Natural killer cell treated with Interleukin-12 subunit alpha and Interleukin-12 subunit beta and Interleukin-15 and Interleukin-18, amount 100 ng/mL, for 72 hours (primary cell): ENCODE measurements around the gene SERPINE2. TPM values are rescaled to one million over a fixed set of nuclear protein-coding genes. Genes with fewer than 3 reads are reported as not detected.

Source experiments
- ATAC-seq, 2 donors: fragments of 150-1000 bp; cut with Tn5 transposase in 1 of 2; sonication (Bioruptor Pico), chemical (Tn5 transposase) in 1 of 2; 2 replicates each; pipeline ENCODE4 v1.10.0; 2021
- DNase-seq: peaks from one replicate; pipeline ENCODE4 v3.0.0; 2022; ENCODE audit warnings: low spot score
- H3K27ac Mint-ChIP-seq, 2 donors: 1 replicate in 1 of 2; 2 replicates in 1 of 2; pipeline ENCODE4 v1.8.0; 2022; ENCODE audit warnings: mixed read lengths in 2 of 2, mild to moderate bottlenecking in 1 of 2, moderate library complexity in 1 of 2
- H3K27me3 Mint-ChIP-seq, 2 donors: 1 replicate in 1 of 2; 2 replicates in 1 of 2; pipeline ENCODE4 v1.8.0; 2022; ENCODE audit warnings: mixed read lengths in 2 of 2
- H3K36me3 Mint-ChIP-seq: one replicate; pipeline ENCODE4 v1.8.0; 2022; ENCODE audit warnings: mixed read lengths
- H3K4me1 Mint-ChIP-seq, 2 donors: 1 replicate in 1 of 2; 2 replicates in 1 of 2; pipeline ENCODE4 v1.8.0; 2022; ENCODE audit warnings: low read depth in 2 of 2, mixed read lengths in 2 of 2, mild to moderate bottlenecking in 1 of 2
- H3K4me3 Mint-ChIP-seq: one replicate; pipeline ENCODE4 v1.8.0; 2022; ENCODE audit warnings: mixed read lengths
- H3K9me3 Mint-ChIP-seq: 2 replicates; pipeline ENCODE4 v1.8.0; 2022; ENCODE audit warnings: mixed read lengths
- total RNA-seq, 2 donors: library from RNA; stranded (reverse); gene quantifications; one replicate each; pipeline ENCODE4 v1.2.3, GENCODE V29; 2022

The SERPINE2 gene
- total RNA-seq, 2 donors from 2014 or later, result 1.2 to 2.6 TPM

- H3K36me3 Mint-ChIP-seq, result no peaks in the 10 kb centered on the region
- no peaks in the 10 kb centered on the region for H3K9me3 Mint-ChIP-seq
- no peaks in the 10 kb centered on the region for H3K4me1 Mint-ChIP-seq
Observed at GRCh38 chr2:224062481-224063297, 23.6 kb upstream of the SERPINE2 start.

GRCh38 chr2:224060783-224061482 lies 21.8 kb upstream of the SERPINE2 start:
- peaks cover 6 to 7% of the 10 kb centered on the region in 2 donors for H3K27me3 Mint-ChIP-seq
- H3K4me3 Mint-ChIP-seq, result no peak overlapping the region
- no peaks in the 10 kb centered on the region for H3K4me1 Mint-ChIP-seq
- H3K9me3 Mint-ChIP-seq, result no peaks in the 10 kb centered on the region
- DNase-seq (no peak), ATAC-seq (no peak)
- no peaks in the 10 kb centered on the region for H3K36me3 Mint-ChIP-seq
- H3K27ac Mint-ChIP-seq, result no peak overlapping the region

More at GRCh38 chr2:224062481-224063297, 23.6 kb upstream of the SERPINE2 start:
- Mint-ChIP-seq H3K4me3 (no peak overlapping the region), H3K27ac (no peak overlapping the region), H3K27me3 (peaks cover 6 to 8% of the 10 kb centered on the region in 2 donors)
- DNase-seq (no peak), ATAC-seq (no peak)

GRCh38 chr2:224059178-224059577 lies 20.1 kb upstream of the SERPINE2 start:
- Mint-ChIP-seq H3K4me3 (no peak overlapping the region), H3K27ac (no peak overlapping the region), H3K36me3 (no peaks in the 10 kb centered on the region), H3K4me1 (no peaks in the 10 kb centered on the region), H3K9me3 (no peaks in the 10 kb centered on the region), H3K27me3 (peaks cover 3 to 13% of the 10 kb centered on the region in 2 donors)
- no peak for DNase-seq
- no peak for ATAC-seq

GRCh38 chr2:224058048-224058775 lies 19.1 kb upstream of the SERPINE2 start:
- no peak overlapping the region for H3K27ac Mint-ChIP-seq
- H3K4me3 Mint-ChIP-seq, result no peak overlapping the region
- H3K4me1 Mint-ChIP-seq, result no peaks in the 10 kb centered on the region
- no peak for ATAC-seq
- peaks cover 3 to 13% of the 10 kb centered on the region in 2 donors for H3K27me3 Mint-ChIP-seq
- DNase-seq, result no peak
- no peaks in the 10 kb centered on the region for H3K9me3 Mint-ChIP-seq
- H3K36me3 Mint-ChIP-seq, result no peaks in the 10 kb centered on the region

GRCh38 chr2:224056889-224057288 lies 17.8 kb upstream of the SERPINE2 start:
- DNase-seq, result no peak
- H3K27me3 Mint-ChIP-seq, result peaks cover 5 to 13% of the 10 kb centered on the region in 2 donors
- no peaks in the 10 kb centered on the region for H3K4me1 Mint-ChIP-seq
- H3K36me3 Mint-ChIP-seq, result no peaks in the 10 kb centered on the region
- no peak overlapping the region for H3K27ac Mint-ChIP-seq
- no peaks in the 10 kb centered on the region for H3K9me3 Mint-ChIP-seq
- no peak overlapping the region for H3K4me3 Mint-ChIP-seq
- no peak for ATAC-seq

- peaks cover 14 to 30% of the 10 kb centered on the region in 2 donors for H3K27me3 Mint-ChIP-seq
Observed at GRCh38 chr2:224055101-224055500, 16.0 kb upstream of the SERPINE2 start.

GRCh38 chr2:224046752-224047151 lies 7.7 kb upstream of the SERPINE2 start:
- H3K36me3 Mint-ChIP-seq, result no peaks in the 10 kb centered on the region
- no peak overlapping the region for H3K27ac Mint-ChIP-seq
- H3K9me3 Mint-ChIP-seq, result no peaks in the 10 kb centered on the region
- H3K4me3 Mint-ChIP-seq, result no peak overlapping the region
- no peaks in the 10 kb centered on the region for H3K4me1 Mint-ChIP-seq
- peaks cover 43 to 60% of the 10 kb centered on the region in 2 donors for H3K27me3 Mint-ChIP-seq
- DNase-seq, result no peak
- ATAC-seq, result no peak

More at GRCh38 chr2:224055101-224055500, 16.0 kb upstream of the SERPINE2 start:
- DNase-seq (no peak), ATAC-seq (no peak)
- Mint-ChIP-seq H3K36me3 (no peaks in the 10 kb centered on the region), H3K9me3 (no peaks in the 10 kb centered on the region), H3K27ac (no peak overlapping the region), H3K4me1 (no peaks in the 10 kb centered on the region), H3K4me3 (no peak overlapping the region)

GRCh38 chr2:224042191-224042696 lies 3.2 kb upstream of the SERPINE2 start:
- H3K36me3 Mint-ChIP-seq, result no peaks in the 10 kb centered on the region
- ATAC-seq (no peak), DNase-seq (no peak)
- H3K9me3 Mint-ChIP-seq, result no peaks in the 10 kb centered on the region
- peaks cover 9 to 13% of the 10 kb centered on the region in 2 donors for H3K4me1 Mint-ChIP-seq
- H3K4me3 Mint-ChIP-seq, result no peak overlapping the region
- H3K27ac Mint-ChIP-seq, result no peak overlapping the region
- peaks cover 40 to 65% of the 10 kb centered on the region in 2 donors for H3K27me3 Mint-ChIP-seq

GRCh38 chr2:224041554-224041953 lies 2.5 kb upstream of the SERPINE2 start:
- no peaks in the 10 kb centered on the region for H3K36me3 Mint-ChIP-seq
- ATAC-seq (no peak), DNase-seq (no peak)
- no peak overlapping the region for H3K27ac Mint-ChIP-seq
- H3K4me1 Mint-ChIP-seq, result peaks cover 9 to 16% of the 10 kb centered on the region in 2 donors
- no peaks in the 10 kb centered on the region for H3K9me3 Mint-ChIP-seq
- H3K27me3 Mint-ChIP-seq, result peaks cover 44 to 71% of the 10 kb centered on the region in 2 donors
- H3K4me3 Mint-ChIP-seq, result no peak overlapping the region

- ATAC-seq, result no peak
- Mint-ChIP-seq H3K27ac (no peak overlapping the region), H3K27me3 (peaks cover 46 to 80% of the 10 kb centered on the region in 2 donors), H3K4me1 (peaks cover 9 to 20% of the 10 kb centered on the region in 2 donors), H3K9me3 (no peaks in the 10 kb centered on the region), H3K4me3 (peak overlapping the region; percentile 32), H3K36me3 (no peaks in the 10 kb centered on the region)
- DNase-seq, result no peak
Observed at GRCh38 chr2:224040753-224041152, 1.7 kb upstream of the SERPINE2 start.

GRCh38 chr2:224039770-224040440 lies 819 bp upstream of the SERPINE2 start:
- Mint-ChIP-seq H3K27ac (no peak overlapping the region), H3K4me1 (peaks cover 9 to 20% of the 10 kb centered on the region in 2 donors), H3K9me3 (no peaks in the 10 kb centered on the region), H3K36me3 (no peaks in the 10 kb centered on the region), H3K4me3 (peak overlapping the region; percentile 38), H3K27me3 (peaks cover 44 to 83% of the 10 kb centered on the region in 2 donors)
- ATAC-seq (no peak), DNase-seq (no peak)

GRCh38 chr2:224038830-224039079 lies 331 bp downstream of the SERPINE2 start:
- no peak overlapping the region for H3K4me3 Mint-ChIP-seq
- ATAC-seq, result peak; percentile 57 to 65
- H3K36me3 Mint-ChIP-seq, result no peaks in the 10 kb centered on the region
- peaks cover 38 to 83% of the 10 kb centered on the region in 2 donors for H3K27me3 Mint-ChIP-seq
- no peaks in the 10 kb centered on the region for H3K9me3 Mint-ChIP-seq
- no peak overlapping the region for H3K27ac Mint-ChIP-seq
- H3K4me1 Mint-ChIP-seq, result peaks cover 9 to 20% of the 10 kb centered on the region in 2 donors
- DNase-seq, result no peak
